Brain microvascular endothelial cell (primary cell): ENCODE measurements around the gene MAST1.

Experiments
- DNase-seq: peaks from one replicate; pipeline ENCODE4 v3.0.0-alpha.2; 2020
- H3K27ac ChIP-seq: fragments of 250-450 bp; sonication (Bioruptor Pico); 2 replicates; pipeline ENCODE4 v1.5.1; 2020; ENCODE audit warnings: mild to moderate bottlenecking, moderate library complexity
- H3K27me3 ChIP-seq: fragments of 250-450 bp; sonication (Bioruptor Pico); replicated peaks from 2 replicates; pipeline ENCODE4 v1.5.1; 2020; ENCODE audit warnings: mild to moderate bottlenecking
- H3K36me3 ChIP-seq: fragments of 250-450 bp; sonication (Bioruptor Pico); replicated peaks from 2 replicates; pipeline ENCODE4 v1.5.1; 2020; ENCODE audit warnings: mild to moderate bottlenecking
- H3K4me3 ChIP-seq: 2 replicates; pipeline ENCODE4 v1.5.1; 2011; ENCODE audit warnings: low read depth, mild to moderate bottlenecking, control low read depth, low read length, moderate library complexity
- in situ Hi-C: cut with HindIII; loops from 2 replicates; pipeline ENCODE4 v1.10.0; 2017; ENCODE audit warnings: low sequenced_read_pairs, low pct_ligation_motif_present
- TF ChIP-seq, protein P1 (sequence below): IDR thresholded peaks from 2 replicates; pipeline ENCODE4 v1.5.1; 2011; ENCODE audit warnings: low read depth, mild to moderate bottlenecking, moderate library complexity, low read length, control low read depth, inconsistent platforms; ENCODE audit errors: missing control alignments

The MAST1 gene

DNA sequence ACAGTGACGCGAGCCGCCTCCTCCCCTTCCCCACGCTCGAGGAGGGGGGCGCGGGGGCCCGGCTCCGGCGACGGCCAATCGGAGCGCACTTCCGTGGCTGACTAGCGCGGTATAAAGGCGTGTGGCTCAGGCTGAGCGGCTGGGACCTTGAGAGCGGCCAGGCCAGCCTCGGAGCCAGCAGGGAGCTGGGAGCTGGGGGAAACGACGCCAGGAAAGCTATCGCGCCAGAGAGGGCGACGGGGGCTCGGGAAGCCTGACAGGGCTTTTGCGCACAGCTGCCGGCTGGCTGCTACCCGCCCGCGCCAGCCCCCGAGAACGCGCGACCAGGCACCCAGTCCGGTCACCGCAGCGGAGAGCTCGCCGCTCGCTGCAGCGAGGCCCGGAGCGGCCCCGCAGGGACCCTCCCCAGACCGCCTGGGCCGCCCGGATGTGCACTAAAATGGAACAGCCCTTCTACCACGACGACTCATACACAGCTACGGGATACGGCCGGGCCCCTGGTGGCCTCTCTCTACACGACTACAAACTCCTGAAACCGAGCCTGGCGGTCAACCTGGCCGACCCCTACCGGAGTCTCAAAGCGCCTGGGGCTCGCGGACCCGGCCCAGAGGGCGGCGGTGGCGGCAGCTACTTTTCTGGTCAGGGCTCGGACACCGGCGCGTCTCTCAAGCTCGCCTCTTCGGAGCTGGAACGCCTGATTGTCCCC, 46.8 kb upstream of the MAST1 start, which contains the start of gene JUNB:
Gene JUNB (plus strand): TSS at position 142 of the 706 bp plus-strand sequence. CDS start 286 bp downstream, at position 428.
- Histone ChIP-seq H3K36me3 (peaks cover 2% of the 10 kb centered on the region), H3K27ac (peak within 1 kb of the TSS; percentile 89), H3K27me3 (no peaks in the 10 kb centered on the region), H3K4me3 (peak within 1 kb of the TSS; percentile 98)
- TF ChIP-seq, protein P1, sequence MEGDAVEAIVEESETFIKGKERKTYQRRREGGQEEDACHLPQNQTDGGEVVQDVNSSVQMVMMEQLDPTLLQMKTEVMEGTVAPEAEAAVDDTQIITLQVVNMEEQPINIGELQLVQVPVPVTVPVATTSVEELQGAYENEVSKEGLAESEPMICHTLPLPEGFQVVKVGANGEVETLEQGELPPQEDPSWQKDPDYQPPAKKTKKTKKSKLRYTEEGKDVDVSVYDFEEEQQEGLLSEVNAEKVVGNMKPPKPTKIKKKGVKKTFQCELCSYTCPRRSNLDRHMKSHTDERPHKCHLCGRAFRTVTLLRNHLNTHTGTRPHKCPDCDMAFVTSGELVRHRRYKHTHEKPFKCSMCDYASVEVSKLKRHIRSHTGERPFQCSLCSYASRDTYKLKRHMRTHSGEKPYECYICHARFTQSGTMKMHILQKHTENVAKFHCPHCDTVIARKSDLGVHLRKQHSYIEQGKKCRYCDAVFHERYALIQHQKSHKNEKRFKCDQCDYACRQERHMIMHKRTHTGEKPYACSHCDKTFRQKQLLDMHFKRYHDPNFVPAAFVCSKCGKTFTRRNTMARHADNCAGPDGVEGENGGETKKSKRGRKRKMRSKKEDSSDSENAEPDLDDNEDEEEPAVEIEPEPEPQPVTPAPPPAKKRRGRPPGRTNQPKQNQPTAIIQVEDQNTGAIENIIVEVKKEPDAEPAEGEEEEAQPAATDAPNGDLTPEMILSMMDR, result peak; percentile 16
- in situ Hi-C loops, result no loop called here
- DNase-seq, result peak; percentile 94

DNA sequence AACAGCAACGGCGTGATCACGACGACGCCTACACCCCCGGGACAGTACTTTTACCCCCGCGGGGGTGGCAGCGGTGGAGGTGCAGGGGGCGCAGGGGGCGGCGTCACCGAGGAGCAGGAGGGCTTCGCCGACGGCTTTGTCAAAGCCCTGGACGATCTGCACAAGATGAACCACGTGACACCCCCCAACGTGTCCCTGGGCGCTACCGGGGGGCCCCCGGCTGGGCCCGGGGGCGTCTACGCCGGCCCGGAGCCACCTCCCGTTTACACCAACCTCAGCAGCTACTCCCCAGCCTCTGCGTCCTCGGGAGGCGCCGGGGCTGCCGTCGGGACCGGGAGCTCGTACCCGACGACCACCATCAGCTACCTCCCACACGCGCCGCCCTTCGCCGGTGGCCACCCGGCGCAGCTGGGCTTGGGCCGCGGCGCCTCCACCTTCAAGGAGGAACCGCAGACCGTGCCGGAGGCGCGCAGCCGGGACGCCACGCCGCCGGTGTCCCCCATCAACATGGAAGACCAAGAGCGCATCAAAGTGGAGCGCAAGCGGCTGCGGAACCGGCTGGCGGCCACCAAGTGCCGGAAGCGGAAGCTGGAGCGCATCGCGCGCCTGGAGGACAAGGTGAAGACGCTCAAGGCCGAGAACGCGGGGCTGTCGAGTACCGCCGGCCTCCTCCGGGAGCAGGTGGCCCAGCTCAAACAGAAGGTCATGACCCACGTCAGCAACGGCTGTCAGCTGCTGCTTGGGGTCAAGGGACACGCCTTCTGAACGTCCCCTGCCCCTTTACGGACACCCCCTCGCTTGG, 46.1 kb upstream of the MAST1 start:
- in situ Hi-C loops, result no loop called here
- H3K27me3 ChIP-seq, result no peaks in the 10 kb centered on the region
- H3K27ac ChIP-seq, result peak overlapping the region; percentile 89
- no peak for DNase-seq
- TF ChIP-seq, protein P1, result no peak
- H3K36me3 ChIP-seq, result peaks cover 2% of the 10 kb centered on the region
- H3K4me3 ChIP-seq, result peak overlapping the region; percentile 98

DNA sequence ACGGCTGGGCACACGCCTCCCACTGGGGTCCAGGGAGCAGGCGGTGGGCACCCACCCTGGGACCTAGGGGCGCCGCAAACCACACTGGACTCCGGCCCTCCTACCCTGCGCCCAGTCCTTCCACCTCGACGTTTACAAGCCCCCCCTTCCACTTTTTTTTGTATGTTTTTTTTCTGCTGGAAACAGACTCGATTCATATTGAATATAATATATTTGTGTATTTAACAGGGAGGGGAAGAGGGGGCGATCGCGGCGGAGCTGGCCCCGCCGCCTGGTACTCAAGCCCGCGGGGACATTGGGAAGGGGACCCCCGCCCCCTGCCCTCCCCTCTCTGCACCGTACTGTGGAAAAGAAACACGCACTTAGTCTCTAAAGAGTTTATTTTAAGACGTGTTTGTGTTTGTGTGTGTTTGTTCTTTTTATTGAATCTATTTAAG, 45.4 kb upstream of the MAST1 start:
- H3K4me3 ChIP-seq, result peak overlapping the region; percentile 98
- peak overlapping the region; percentile 89 for H3K27ac ChIP-seq
- H3K27me3 ChIP-seq, result no peaks in the 10 kb centered on the region
- TF ChIP-seq, protein P1, result no peak
- in situ Hi-C loops, result no loop called here
- peaks cover 2% of the 10 kb centered on the region for H3K36me3 ChIP-seq
- DNase-seq, result no peak

DNA sequence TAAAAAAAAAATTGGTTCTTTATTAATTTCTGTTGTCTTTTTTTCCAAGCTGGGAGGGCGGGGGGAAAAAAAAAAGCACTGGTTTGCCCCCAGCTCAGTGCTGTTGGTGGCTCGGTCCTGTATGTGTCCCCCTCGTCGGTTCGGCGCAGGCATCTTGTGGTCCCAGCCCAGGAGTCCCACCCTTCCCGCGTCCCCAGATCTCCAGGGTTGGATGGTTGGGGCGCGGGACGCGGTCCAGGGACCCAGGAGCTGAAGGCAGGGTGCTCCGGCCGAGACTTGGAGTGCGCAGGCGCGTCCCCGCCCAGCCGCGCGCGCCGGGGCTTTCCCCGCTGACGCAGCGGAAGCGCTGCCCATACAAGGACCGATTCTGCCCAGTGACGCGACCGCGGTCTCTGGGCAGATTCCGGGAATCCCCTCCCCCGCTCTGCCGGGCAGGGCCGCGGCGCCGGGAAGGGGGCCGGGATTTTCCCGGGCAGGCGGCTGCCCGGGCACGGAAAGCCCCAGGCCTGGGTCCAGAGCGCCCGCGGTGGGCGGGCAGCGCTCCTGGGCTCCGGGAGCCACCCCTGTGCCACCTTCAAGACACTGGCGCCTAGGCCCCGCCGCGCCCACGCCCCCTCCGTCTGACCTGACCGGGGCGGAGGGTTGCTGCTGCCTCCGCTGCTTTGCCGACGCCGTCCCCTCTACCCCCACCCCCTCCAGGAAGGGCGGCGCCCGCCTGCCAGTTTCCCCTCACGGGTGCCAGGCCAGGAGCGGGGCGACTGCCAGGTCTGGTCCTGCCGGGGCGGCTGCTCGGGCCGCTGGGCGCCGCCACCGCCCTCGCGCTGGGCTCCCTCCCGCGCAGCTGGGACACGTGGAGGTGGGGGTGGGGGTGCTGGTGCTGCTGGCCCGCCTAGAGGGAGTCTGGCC, 44.8 kb upstream of the MAST1 start:
- Histone ChIP-seq H3K27ac (peak overlapping the region; percentile 89), H3K36me3 (peaks cover 2% of the 10 kb centered on the region), H3K27me3 (no peaks in the 10 kb centered on the region), H3K4me3 (peak overlapping the region; percentile 98)
- TF ChIP-seq, protein P1, result no peak
- in situ Hi-C loops, result no loop called here
- peak; percentile 79 for DNase-seq

DNA sequence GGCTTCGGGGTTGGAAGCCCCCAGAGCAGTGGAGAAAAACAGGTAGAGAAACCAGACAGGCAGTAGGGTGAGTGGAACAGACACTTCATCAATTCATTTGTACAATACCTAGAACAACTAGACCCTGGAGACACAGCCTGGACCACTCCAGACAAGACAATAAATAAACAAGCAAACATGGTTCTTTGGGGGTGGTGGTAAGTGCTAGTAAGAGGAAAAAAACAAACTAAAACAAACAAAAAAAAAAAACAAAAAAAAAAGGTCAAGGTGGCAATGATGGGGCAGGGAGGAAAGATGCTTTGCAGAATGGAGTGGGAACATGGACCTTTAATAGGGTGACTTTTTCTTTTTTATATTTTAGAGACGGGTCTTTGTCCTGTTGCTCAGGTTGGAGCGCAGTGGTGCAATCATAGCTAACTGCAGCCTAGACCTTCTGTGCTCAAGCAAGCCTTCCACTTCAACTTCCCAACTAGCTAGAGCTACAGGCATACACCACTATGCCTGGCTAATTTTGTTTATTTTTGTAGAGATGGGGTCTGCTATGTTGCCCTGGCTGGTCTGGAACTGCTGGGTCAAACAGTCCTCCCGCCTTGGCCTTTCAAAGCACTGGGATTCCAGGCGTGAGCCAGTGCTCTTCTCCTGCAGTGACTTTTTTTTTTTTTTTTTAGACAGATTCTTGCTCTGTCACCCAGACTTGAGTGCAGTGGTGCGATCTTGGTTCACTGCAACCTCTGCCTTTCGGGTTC, 43.9 kb upstream of the MAST1 start:
- peak overlapping the region; percentile 98 for H3K4me3 ChIP-seq

More for the DNA sequence above, 43.9 kb upstream of the MAST1 start:
- Histone ChIP-seq H3K27ac (peak overlapping the region; percentile 89), H3K36me3 (peaks cover 8% of the 10 kb centered on the region), H3K27me3 (no peaks in the 10 kb centered on the region)
- in situ Hi-C loops, result no loop called here
- DNase-seq, result no peak
- TF ChIP-seq, protein P1, result no peak
